Activated B cell treated with CpG ODN at 0.5 μM for 24 hours (primary cell): ENCODE measurements around the gene CAMK2A. TPM values are rescaled to one million over a fixed set of nuclear protein-coding genes. Genes with fewer than 3 reads are reported as not detected.

Experiments used
- ATAC-seq: fragments of 200-7000 bp; cut with Tn5 transposase; one replicate; pipeline ENCODE4 v1.10.0; 2021; ENCODE audit warnings: low read depth, mild to moderate bottlenecking, moderate library complexity
- CTCF ChIA-PET: fragments of 350-600 bp; sonication (Branson Sonifier 250); formaldehyde crosslinking; loops from one replicate; lab custom pipeline; 2021; ENCODE audit warnings: antibody characterized with exemption; lab: Charles Lee
- POLR2A ChIA-PET: fragments of 350-600 bp; sonication (Branson Sonifier 250); formaldehyde crosslinking; loops from one replicate; lab custom pipeline; 2021; ENCODE audit warnings: antibody characterized with exemption; lab: Charles Lee
- DNase-seq: peaks from one replicate; pipeline ENCODE4 v3.0.0; 2022
- H3K27ac Mint-ChIP-seq: one replicate; pipeline ENCODE4 v1.8.0; 2020; ENCODE audit warnings: mixed read lengths
- H3K27me3 Mint-ChIP-seq: one replicate; pipeline ENCODE4 v1.8.0; 2021; ENCODE audit warnings: mixed read lengths
- H3K36me3 Mint-ChIP-seq: one replicate; pipeline ENCODE4 v1.8.0; 2021; ENCODE audit warnings: low read depth, mixed read lengths
- H3K4me1 Mint-ChIP-seq: one replicate; pipeline ENCODE4 v1.8.0; 2021; ENCODE audit warnings: mixed read lengths
- H3K4me3 Mint-ChIP-seq: one replicate; pipeline ENCODE4 v1.8.0; 2020; ENCODE audit warnings: mild to moderate bottlenecking, mixed read lengths
- H3K9me3 Mint-ChIP-seq: one replicate; pipeline ENCODE4 v1.8.0; 2020; ENCODE audit warnings: mixed read lengths
- CTCF ChIP-seq: fragments of 200-600 bp; IDR thresholded peaks from one replicate; pipeline ENCODE4 v1.8.0; 2022; ENCODE audit warnings: antibody characterized with exemption, mild to moderate bottlenecking
- intact Hi-C: fragments of 100-400 bp; cut with micrococcal nuclease; formaldehyde crosslinking; loops from one replicate; pipeline ENCODE4 v1.15.1; 2024
- total RNA-seq: library from RNA; stranded (reverse); gene quantifications from 2 replicates; pipeline ENCODE4 v1.2.3, GENCODE V29; 2022

Gene CAMK2A
- total RNA-seq, 1 donor from 2014 or later: not detected

GRCh38 chr5:150285114-150285513, 4.5 kb downstream of the CAMK2A start:
- intact Hi-C loops: no loop called here
- POLR2A ChIA-PET: no interaction called here

GRCh38 chr5:150284311-150284710, 5.3 kb downstream of the CAMK2A start:
- ChIA-PET CTCF (no interaction called here), POLR2A (no interaction called here)
- Mint-ChIP-seq H3K27ac (no peak overlapping the region), H3K4me3 (no peak overlapping the region), H3K4me1 (no peaks in the 10 kb centered on the region), H3K36me3 (no peaks in the 10 kb centered on the region), H3K27me3 (peaks cover 16% of the 10 kb centered on the region), H3K9me3 (no peaks in the 10 kb centered on the region)
- intact Hi-C loops: no loop called here
- ATAC-seq (no peak), DNase-seq (no peak)
- no peak for TF ChIP-seq CTCF

More at GRCh38 chr5:150285114-150285513, 4.5 kb downstream of the CAMK2A start:
- Mint-ChIP-seq H3K27ac (no peak overlapping the region), H3K36me3 (no peaks in the 10 kb centered on the region), H3K27me3 (peaks cover 17% of the 10 kb centered on the region), H3K4me3 (no peak overlapping the region), H3K4me1 (no peaks in the 10 kb centered on the region), H3K9me3 (no peaks in the 10 kb centered on the region)
- ATAC-seq (no peak), DNase-seq (no peak)
- CTCF ChIA-PET: no interaction called here
- TF ChIP-seq CTCF: no peak

GRCh38 chr5:150283904-150284303, 5.7 kb downstream of the CAMK2A start:
- H3K4me1 Mint-ChIP-seq: no peaks in the 10 kb centered on the region
- H3K36me3 Mint-ChIP-seq: no peaks in the 10 kb centered on the region
- ChIA-PET CTCF (no interaction called here), POLR2A (no interaction called here)
- intact Hi-C loops: no loop called here
- H3K9me3 Mint-ChIP-seq: no peaks in the 10 kb centered on the region
- no peak for TF ChIP-seq CTCF
- DNase-seq: no peak
- no peak overlapping the region for H3K4me3 Mint-ChIP-seq
- no peak for ATAC-seq
- no peak overlapping the region for H3K27ac Mint-ChIP-seq
- H3K27me3 Mint-ChIP-seq: peaks cover 14% of the 10 kb centered on the region

- Mint-ChIP-seq H3K4me3 (no peak overlapping the region), H3K27ac (no peak overlapping the region), H3K9me3 (no peaks in the 10 kb centered on the region), H3K4me1 (no peaks in the 10 kb centered on the region), H3K36me3 (no peaks in the 10 kb centered on the region), H3K27me3 (peaks cover 20% of the 10 kb centered on the region)
- ATAC-seq (no peak), DNase-seq (no peak)
- CTCF ChIA-PET: no interaction called here
- intact Hi-C loops: no loop called here
- POLR2A ChIA-PET: no interaction called here
- no peak for TF ChIP-seq CTCF
Measured at GRCh38 chr5:150281987-150282386, 7.6 kb downstream of the CAMK2A start.

- Mint-ChIP-seq H3K27ac (no peak overlapping the region), H3K9me3 (no peaks in the 10 kb centered on the region), H3K4me3 (no peak overlapping the region), H3K27me3 (peaks cover 23% of the 10 kb centered on the region), H3K4me1 (no peaks in the 10 kb centered on the region), H3K36me3 (no peaks in the 10 kb centered on the region)
- DNase-seq: no peak
- ChIA-PET POLR2A (no interaction called here), CTCF (no interaction called here)
- ATAC-seq: no peak
- intact Hi-C loops: no loop called here
- TF ChIP-seq CTCF: no peak
Measured at GRCh38 chr5:150279330-150280020, 10.1 kb downstream of the CAMK2A start.
